GM19395 (cell line): ENCODE results near the gene ADCYAP1R1.

ENCODE experiments used
- ATAC-seq: cut with Tn5 transposase; IDR thresholded peaks from one replicate; pipeline ENCODE4 v1.9.1; 2021; ENCODE audit warnings: mild to moderate bottlenecking, moderate library complexity; ENCODE audit not compliant: unreplicated experiment

Gene ADCYAP1R1

GRCh38 chr7:31036924-31037323, 15.2 kb upstream of the ADCYAP1R1 start:
- no peak for ATAC-seq

DNA sequence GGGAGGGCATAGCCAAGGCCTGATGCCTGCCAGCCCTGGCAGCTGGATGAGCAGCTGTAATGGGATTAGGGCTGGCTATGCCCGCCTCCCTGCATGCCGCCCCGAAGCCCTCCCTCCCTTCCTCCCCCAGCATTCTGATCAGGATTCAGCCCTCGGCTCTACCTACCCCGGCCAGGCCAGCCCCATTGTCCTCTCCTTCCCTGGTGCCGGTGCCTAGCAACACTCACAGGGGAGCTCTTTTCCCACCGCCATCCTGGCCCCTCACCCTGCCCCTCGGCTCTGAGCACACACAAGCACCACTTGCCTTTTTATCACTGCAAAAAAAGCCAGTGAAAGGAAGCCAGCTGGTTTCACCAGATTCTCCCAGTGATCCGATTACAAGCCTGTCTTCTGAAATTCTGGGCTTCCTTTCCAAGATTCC, 9.0 kb upstream of the ADCYAP1R1 start:
- ATAC-seq = no peak

GRCh38 chr7:31044529-31044928, 7.6 kb upstream of the ADCYAP1R1 start:
- ATAC-seq = no peak

GRCh38 chr7:31046723-31047122, 5.4 kb upstream of the ADCYAP1R1 start:
- ATAC-seq = no peak

DNA sequence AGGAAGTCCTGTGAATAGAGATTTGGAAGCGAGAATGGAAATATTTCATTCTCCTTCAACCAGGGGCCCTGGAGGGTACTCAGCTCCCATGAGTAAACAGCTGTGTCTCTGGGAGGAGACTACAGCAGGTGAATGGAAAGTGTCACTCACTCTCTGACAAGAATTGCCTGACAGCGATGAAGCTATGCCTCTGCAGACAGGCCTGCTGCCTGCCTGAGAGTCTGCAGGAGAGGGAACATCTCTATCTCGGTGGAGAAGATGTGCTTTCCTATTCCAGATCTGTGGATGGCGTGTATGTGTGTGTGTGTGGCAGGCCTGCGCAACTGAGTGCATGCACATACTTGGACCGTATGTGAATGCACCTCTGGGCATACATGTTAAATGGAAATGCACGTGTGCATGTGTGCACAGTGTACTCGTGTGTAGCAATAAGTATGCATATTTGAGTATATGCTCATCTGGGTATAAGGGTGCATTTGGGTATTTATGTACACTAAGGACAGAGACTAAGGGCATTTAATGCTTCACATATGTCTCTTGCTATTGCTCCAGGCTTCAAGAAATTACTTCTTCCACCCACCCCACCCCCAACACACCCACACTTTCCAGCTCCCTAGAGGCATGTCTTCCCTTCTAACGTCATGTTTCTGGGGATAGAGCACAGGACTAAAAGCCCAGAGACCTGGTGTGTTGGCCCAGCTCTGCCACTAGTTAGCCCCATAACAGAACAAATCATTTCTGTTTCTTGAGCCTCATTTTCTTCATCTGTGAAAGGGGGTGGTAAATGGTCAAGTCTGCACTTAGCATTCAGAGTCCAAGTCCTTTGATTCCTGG, 4.6 kb upstream of the ADCYAP1R1 start:
- ATAC-seq = no peak

DNA sequence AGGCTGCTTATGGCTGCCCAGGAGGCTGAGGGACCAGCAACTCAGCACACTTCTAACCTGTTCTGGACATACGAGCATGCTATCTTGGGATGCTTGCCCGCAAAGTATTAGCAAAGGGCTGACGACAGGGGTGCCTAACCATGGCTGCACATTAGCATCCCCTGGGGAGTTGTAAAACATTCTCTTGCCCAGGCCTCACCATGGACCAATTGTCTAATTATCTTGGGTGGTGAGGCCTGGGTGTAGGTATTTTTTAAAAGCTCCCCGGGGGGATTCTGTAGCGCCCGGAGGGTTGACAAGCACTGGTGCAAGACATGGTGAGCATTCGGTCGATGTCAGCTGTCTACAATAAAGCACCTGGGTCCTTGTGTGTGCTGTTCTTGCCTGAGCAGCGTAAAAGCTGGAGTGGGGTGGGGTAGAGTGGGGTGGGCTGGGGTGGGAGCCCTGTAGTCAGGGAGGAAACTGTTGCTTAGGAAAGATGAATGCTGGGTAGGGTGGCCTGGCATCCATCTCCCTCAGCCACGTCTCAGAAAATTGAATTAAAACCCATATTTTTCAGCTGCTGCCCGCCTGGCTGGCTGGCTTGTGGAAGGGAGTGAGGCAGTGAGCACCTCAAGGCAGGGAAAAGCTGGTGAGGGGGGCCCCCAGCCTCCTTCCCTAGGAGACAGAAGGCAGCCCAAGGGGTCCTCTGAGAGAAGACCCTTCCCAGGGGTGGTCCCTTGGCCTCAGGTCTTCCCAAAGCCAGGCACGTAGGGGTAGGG, 2.9 kb upstream of the ADCYAP1R1 start:
- ATAC-seq = no peak

GRCh38 chr7:31052487-31052840, 356 bp downstream of the ADCYAP1R1 start:
- no peak for ATAC-seq

GRCh38 chr7:31052841-31053601, 913 bp downstream of the ADCYAP1R1 start:
- ATAC-seq = no peak

GRCh38 chr7:31053986-31054385, 1.9 kb downstream of the ADCYAP1R1 start:
- ATAC-seq = no peak

DNA sequence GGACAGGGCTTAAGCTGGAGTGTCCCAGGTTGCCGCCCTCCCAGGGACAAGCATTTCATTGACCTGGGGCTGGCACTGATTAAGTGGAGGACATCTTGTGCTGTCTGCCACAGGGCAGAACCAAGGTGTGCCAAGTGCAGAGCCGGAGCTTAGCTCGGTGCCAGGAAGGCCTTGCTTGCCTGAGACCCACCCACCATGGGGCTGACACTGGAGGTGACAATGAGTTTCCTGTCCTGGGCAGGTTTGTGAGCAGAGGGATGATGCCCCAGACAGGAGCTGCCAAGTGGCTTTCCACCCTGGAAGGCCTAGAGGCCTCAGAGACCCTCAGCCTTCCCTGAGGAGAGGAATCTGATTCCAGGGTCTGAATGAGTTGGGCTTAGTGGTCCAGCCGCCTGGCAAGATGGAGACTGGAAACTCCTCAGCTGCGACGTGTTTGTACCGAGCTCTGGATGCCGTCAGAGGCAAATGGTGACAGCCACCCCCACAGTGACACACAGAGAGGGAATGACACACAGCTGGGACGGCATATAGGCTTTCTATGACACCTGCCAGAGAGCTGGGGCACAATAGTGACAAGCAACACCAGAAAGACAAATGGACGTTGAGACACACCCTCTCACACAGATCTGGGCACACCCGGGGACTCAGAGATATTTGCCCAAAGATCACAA, 2.6 kb downstream of the ADCYAP1R1 start:
- no peak for ATAC-seq

DNA sequence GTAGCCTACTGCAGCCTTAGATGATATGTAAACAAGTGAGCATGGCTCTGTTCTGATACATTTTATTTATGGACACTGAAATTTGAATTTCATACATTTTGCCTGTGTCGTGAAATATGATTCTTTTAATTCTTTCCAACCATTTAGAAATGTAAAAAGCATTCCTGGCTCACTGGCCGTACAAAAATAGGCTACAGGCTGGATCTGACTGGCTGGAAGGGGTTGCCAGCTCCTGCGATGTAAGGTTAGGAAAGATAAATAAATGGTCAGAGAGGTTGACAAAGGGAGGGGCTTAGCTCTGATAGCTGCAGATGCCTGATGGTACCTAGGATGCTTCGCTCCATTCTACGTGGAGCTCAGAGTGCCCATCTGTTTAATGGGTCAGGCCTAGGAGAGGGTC, 3.4 kb downstream of the ADCYAP1R1 start:
- ATAC-seq = no peak

DNA sequence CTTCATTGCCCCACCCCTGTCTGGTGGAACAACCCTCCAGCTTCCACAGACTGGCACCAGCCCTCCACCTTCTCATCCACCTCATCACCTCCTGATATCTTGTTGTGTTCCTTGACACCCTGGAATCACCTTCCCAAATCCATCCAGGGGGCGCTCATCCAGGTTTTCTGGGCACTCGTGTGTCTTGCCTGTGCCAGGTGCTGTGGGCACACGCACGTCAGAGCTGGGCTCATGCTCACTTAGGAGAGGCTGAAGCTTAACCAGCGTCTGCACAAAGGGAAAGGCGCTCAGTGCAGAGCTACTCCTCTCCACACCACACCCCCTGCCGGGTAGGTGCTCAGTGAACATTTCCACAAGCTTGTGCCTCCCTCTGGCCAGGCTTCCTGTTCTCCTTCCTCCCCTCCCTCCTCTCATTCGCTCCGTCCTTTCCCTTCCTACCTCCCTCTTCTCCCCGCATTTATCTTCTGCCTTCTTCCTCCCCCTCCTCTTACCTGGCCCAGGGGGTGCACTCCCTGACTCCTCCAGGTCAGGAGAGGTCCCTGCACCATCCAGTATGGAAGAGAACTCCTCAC, 4.8 kb downstream of the ADCYAP1R1 start:
- ATAC-seq = no peak

GRCh38 chr7:31058122-31058521, 6.0 kb downstream of the ADCYAP1R1 start:
- no peak for ATAC-seq

- no peak for ATAC-seq
These were observed 6.6 kb downstream of the ADCYAP1R1 start for GRCh38 chr7:31058688-31059087.

GRCh38 chr7:31059551-31059950, 7.4 kb downstream of the ADCYAP1R1 start:
- ATAC-seq = no peak

GRCh38 chr7:31061185-31061584, 9.1 kb downstream of the ADCYAP1R1 start:
- no peak for ATAC-seq

GRCh38 chr7:31062746-31063435, 10.8 kb downstream of the ADCYAP1R1 start:
- ATAC-seq = no peak

DNA sequence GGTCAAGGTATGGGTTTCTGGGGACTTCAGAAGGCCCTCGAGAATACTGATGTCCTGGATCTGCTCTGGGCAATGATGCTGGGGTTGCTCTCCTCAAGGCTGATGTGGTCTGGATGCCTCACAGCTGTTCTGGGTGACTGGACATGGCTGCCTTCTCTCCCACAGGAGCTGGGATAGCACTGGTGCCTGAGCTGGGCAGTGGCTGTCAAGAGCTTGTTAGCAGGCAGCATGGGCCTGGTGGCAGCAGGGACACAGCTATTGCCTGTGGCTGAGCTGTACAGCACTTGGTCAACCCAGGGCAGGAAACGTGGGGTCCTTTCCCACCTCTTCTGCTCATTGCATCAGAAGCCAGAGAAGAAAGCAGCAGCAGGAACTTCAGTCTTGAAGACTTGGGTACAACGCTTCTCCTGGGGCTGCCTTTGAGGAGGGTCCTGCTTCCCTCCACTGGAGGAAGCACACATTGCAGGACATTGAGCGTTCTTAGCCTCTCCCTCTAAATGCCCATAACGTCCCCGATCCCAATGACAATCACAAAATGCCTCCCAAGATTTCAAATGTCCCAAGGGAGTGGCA, 13.0 kb downstream of the ADCYAP1R1 start:
- ATAC-seq = no peak

- no peak for ATAC-seq
These were observed 13.7 kb downstream of the ADCYAP1R1 start for GRCh38 chr7:31065840-31066239.
